LNCaP clone FGC (cell line): ENCODE measurements around the gene TMEM131.
A peak's percentile ranks its signal among the peaks of the same experiment; 100 is the strongest.

ENCODE experiments used
- DNase-seq: peaks from one replicate; pipeline ENCODE4 v3.0.0-alpha.2; 2011; ENCODE audit warnings: low read depth
- H3K4me3 ChIP-seq: 2 replicates; pipeline ENCODE4 v1.5.1; 2011; ENCODE audit warnings: mild to moderate bottlenecking, low read depth, low read length, control low read depth
- TF ChIP-seq, protein P1 (sequence below): IDR thresholded peaks from 2 replicates; pipeline ENCODE4 v1.5.1; 2012; ENCODE audit warnings: mild to moderate bottlenecking; ENCODE audit not compliant: control insufficient read depth, insufficient read depth; ENCODE audit errors: extremely low read depth

TMEM131 gene

DNA sequence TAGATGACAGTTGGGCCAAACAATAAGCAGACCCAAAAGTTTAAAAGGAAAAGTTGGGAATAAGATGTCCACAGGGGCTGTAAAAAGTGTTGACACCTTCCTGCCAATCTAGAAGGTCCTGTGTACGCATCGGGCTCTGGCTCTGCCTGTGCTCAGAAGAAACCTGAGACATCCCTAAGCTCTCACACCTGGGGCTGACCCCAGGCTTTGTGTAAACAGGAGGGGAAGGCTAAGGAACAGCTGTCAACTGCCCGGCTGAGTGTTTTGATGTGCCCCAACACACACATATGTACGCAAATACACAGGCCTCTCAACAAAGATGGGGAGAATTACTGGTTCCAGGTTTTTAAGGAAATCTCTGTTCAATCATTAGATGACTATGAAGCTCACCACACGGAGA lies 59.5 kb downstream of the TMEM131 start:
- H3K4me3 ChIP-seq: no peak overlapping the region
- TF ChIP-seq, protein P1, sequence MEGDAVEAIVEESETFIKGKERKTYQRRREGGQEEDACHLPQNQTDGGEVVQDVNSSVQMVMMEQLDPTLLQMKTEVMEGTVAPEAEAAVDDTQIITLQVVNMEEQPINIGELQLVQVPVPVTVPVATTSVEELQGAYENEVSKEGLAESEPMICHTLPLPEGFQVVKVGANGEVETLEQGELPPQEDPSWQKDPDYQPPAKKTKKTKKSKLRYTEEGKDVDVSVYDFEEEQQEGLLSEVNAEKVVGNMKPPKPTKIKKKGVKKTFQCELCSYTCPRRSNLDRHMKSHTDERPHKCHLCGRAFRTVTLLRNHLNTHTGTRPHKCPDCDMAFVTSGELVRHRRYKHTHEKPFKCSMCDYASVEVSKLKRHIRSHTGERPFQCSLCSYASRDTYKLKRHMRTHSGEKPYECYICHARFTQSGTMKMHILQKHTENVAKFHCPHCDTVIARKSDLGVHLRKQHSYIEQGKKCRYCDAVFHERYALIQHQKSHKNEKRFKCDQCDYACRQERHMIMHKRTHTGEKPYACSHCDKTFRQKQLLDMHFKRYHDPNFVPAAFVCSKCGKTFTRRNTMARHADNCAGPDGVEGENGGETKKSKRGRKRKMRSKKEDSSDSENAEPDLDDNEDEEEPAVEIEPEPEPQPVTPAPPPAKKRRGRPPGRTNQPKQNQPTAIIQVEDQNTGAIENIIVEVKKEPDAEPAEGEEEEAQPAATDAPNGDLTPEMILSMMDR: no peak
- DNase-seq: peak; percentile 67

- no peak overlapping the region for H3K4me3 ChIP-seq
- TF ChIP-seq, protein P1: no peak
These were observed 60.0 kb downstream of the TMEM131 start for GRCh38 chr2:97935719-97936161.

GRCh38 chr2:97932975-97933662 lies 62.6 kb downstream of the TMEM131 start:
- no peak overlapping the region for H3K4me3 ChIP-seq
- TF ChIP-seq, protein P1: no peak
- no peak for DNase-seq

More at GRCh38 chr2:97935719-97936161, 60.0 kb downstream of the TMEM131 start:
- DNase-seq: no peak

- TF ChIP-seq, protein P1: no peak
- no peak overlapping the region for H3K4me3 ChIP-seq
- DNase-seq: no peak
These were observed 63.9 kb downstream of the TMEM131 start for GRCh38 chr2:97931858-97932225.

GRCh38 chr2:97931118-97931857 lies 64.5 kb downstream of the TMEM131 start:
- no peak for DNase-seq
- no peak overlapping the region for H3K4me3 ChIP-seq
- TF ChIP-seq, protein P1: no peak

- TF ChIP-seq, protein P1: no peak
- H3K4me3 ChIP-seq: no peak overlapping the region
- no peak for DNase-seq
These were observed 67.2 kb downstream of the TMEM131 start for GRCh38 chr2:97928591-97928990.
